SH-SY5Y (cell line): ENCODE results near the gene EPG5.

Experiments used
- GATA2 ChIP-seq: IDR thresholded peaks from 2 replicates; pipeline ENCODE4 v1.6.1; 2011; ENCODE audit warnings: mild to moderate bottlenecking, low read depth, low read length
- GATA3 ChIP-seq: IDR thresholded peaks from 2 replicates; pipeline ENCODE4 v1.6.1; 2011; ENCODE audit warnings: low read depth, mild to moderate bottlenecking, low read length, moderate library complexity

- no peak for TF ChIP-seq GATA2
- no peak for TF ChIP-seq GATA3
Measured at GRCh38 chr18:45864081-45864480, 103.0 kb downstream of the EPG5 start.
